ENCODE results near the gene ARMC12.
"Not testable (repeated sequence)": the region's sequence is repeated elsewhere in the genome, so short reads cannot be mapped to it uniquely, and the experiment has no call there.

ARMC12 gene, protein sequence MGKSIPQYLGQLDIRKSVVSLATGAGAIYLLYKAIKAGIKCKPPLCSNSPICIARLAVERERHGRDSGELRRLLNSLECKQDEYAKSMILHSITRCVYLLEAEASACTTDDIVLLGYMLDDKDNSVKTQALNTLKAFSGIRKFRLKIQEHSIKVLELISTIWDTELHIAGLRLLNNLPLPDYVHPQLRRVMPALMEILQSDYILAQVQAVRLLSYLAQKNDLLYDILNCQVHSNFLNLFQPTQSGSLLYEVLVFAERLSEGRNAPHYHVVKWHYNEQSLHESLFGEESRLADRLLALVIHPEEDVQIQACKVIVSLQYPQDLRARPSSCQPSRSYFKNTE

GRCh38 chr6:35736982-35737412 is at the start of gene ARMC12:
ARMC12 (plus strand) TSS chr6:35737032; CDS start chr6:35737109, 77 bp downstream.
- no peak for DNase-seq

GRCh38 chr6:35687658-35688604 is 48.9 kb upstream of the ARMC12 start:
- peak; percentile 20 to 56 (median 36) for DNase-seq

GRCh38 chr6:35688605-35689322 is 48.1 kb upstream of the ARMC12 start, which contains the start of gene FKBP5:
FKBP5 (minus strand) TSS chr6:35688915; CDS start chr6:35642824, 46,091 bp downstream.
- peak; percentile 71 to 84 (median 77) for DNase-seq

DNA sequence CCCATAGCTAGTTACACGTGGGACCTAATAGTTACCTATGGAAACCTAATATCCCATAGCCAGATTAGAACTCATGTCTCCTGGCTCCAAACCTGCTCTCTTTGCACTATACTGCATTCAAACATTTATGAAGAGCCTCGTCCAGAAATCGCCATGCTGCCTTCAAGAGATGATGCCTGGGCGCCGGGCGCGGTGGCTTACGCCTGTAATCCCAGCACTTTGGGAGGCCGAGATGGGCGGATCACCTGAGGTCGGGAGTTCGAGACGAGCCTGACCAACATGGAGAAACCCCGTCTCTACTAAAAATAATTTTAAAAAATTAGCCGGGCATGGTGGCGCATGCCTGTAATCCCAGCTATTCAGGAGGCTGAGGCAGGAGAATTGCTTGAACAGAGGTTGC is 46.8 kb upstream of the ARMC12 start:
- not testable (repeated sequence) for DNase-seq

DNA sequence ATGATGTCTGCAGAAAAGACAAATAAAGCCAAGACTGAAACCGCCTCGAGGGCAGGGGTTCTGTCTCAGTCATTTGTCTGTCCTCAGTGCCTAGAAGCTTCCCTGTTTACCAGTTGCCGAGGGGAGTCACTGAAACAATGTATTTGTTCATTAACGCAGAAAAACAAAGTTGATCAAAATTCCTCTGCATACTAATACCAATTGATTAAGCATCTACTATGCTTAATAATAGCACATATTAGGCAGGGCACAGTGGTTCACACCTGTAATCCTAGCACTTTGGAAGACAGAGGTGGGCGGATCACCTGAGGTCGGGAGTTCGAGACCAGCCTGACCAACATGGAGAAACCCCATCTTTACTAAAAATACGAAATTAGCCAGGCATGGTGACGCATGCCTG is 46.3 kb upstream of the ARMC12 start:
- DNase-seq, result no peak

DNA sequence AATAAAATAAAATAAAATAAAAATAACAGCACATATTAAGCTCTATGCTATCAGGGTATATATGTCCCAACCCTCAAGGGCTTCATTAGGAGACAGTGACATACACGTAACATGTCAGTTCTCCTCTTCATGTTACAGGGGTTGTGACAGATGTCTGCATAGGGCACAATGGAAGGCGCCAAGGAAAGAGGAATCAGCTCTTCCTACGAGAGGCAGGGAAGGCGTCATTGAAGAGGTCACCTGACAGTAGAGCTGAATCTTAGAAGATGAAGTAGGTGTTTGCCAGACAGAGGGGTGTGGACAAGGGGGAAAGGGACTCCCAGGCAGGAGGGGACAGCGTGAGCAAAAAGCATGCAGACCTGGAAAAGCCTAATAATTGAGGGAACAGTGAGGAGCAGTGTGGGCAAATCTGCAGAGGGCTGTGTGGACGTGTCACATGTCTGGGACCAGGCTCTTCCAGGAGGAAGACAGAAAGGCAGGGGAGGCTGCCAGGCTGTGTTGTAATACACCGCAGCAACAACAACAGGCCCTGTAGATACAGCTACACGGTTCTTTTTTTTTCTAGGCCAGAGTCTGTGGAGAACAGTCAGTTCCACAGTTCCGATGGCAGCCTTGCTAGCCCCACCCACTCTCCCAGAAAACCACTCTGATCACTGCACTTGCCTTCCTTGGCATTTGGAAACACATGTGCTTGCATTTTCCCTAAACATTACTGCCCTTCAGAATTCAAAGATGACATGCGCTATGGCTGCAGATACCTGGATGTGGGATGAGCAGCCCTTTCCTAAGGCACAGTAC is 45.6 kb upstream of the ARMC12 start:
- no peak for DNase-seq

DNA sequence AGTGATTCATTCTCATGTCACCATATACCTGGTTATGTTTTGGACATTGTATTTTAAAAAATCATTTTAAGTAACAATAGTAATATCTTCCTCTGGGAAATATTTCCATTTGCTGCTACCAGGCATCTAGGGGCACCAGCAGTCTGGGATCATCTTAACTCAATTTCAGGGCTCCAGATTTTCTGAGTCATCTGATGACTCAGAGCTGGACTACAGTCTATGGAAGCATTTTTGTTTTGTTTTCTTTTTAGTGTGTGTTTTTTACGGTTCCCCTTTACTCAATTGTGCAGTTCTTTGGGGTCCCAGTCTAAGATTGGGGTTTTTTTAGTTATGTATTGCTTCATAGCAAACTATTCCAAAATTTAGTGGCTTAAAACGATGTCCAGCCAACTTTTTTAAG is 42.4 kb upstream of the ARMC12 start:
- no peak for DNase-seq

DNA sequence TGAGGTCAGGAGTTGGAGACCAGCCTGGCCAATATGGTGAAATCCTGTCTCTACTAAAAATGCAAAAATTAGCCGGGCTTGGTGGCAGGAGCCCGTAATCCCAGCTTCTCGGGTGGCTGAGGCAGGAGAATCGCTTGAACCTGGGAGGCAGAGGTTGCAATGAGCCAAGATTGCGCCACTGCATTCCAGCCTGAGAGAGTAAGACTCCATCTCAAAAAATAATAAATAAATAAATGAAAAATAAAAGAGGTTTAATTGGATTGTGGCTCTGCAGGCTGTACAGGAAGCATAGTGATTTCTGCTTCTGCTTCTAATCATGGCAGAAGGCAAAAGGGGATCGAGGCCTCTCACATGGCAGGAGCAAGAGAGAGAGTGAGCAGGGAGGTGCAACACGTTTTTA is 38.4 kb upstream of the ARMC12 start:
- DNase-seq, result not testable (repeated sequence)

- DNase-seq, result no peak
Observed at GRCh38 chr6:35698858-35699257, 38.0 kb upstream of the ARMC12 start.

GRCh38 chr6:35703554-35703953 is 33.3 kb upstream of the ARMC12 start:
- DNase-seq, result no peak

- no peak for DNase-seq
Observed at GRCh38 chr6:35706468-35706867, 30.4 kb upstream of the ARMC12 start.

DNA sequence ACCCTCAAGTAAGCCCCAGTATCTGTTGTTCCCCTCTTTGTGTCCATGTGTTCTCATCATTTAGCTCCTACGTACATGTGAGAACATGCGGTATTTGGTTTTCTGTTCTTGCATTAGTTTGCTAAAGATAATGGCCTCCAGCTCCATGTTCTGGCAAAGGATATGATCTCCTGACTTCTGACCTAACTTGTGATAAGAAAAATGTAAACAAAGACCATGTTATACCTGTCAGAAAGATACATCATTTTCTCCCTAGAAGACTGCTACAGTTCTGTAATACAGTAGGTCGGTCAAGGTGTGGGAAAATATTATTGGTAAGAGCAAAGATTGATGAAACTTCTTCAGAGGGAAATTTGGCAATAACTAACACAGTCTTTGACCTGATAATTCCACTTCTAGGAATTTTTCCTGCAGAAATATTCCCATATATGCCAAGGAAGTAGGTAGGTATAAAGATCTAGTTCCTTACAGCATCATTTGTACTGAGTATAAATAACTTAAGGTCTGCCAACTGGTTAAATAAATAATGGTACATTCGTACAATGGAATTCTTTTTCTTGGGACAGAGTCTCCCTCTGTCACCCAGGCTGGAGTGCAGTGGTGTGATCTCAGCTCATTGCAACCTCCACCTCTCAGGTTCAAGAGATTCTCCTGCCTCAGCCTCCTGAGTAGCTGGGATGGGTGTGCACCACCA is 29.0 kb upstream of the ARMC12 start:
- DNase-seq, result no peak

DNA sequence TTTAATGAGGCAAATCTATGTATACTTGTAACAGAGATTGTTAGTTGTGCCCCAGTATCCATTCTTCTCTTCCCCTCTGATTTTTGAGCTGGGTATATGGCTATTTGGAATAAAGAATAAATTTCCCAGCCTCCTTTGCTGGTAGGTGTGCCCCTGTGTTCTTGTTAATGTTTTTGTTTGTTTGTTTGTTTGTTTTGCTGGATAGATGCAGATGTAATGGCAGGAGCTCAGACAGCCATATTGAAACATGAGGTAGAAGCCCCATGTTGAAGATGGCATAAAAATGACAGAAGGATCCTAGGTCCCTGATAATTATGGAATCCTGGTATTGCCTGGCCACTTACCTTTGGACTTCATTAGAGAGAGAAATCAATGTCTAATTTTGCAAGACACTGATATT is 28.2 kb upstream of the ARMC12 start:
- no peak for DNase-seq

GRCh38 chr6:35710241-35710847 is 26.5 kb upstream of the ARMC12 start:
- no peak for DNase-seq

- no peak for DNase-seq
Observed at GRCh38 chr6:35711731-35712130, 25.1 kb upstream of the ARMC12 start.

DNA sequence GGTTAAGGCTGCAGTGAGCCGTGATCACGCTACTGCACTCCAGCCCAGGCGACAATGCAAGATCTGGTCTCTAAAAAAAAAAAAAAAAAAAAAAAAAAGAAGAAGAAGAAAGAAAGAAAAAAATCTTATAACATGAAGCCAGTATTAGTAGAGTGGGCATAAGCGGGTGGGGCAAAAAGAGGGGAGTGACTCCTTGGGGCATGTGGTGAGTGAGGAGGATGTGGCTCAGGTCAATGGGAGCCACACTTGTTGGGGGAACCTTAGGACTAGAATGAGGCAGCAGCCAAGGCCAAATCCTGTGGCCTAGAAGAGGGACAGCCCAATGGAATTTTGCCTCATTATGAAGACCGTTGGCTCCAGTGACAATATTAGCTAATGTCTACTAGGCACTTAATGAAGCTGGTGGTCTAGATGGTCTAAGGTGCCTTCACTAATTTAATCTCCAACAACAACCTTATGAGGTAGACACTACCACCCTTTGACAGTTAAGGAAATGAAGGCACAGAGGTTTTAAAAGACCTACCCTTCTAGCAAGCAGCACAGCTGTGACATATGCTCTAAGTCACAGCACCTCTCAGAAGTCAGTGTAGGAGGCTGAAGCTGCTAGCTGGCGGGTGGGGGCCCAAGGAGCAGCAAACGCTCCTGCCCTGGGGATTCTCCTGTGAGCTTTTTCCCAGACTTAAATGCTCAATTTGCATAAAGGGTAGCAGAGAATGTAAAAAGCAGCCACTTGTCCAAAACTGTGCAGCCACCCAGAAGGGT is 23.6 kb upstream of the ARMC12 start:
- DNase-seq, result no peak

DNA sequence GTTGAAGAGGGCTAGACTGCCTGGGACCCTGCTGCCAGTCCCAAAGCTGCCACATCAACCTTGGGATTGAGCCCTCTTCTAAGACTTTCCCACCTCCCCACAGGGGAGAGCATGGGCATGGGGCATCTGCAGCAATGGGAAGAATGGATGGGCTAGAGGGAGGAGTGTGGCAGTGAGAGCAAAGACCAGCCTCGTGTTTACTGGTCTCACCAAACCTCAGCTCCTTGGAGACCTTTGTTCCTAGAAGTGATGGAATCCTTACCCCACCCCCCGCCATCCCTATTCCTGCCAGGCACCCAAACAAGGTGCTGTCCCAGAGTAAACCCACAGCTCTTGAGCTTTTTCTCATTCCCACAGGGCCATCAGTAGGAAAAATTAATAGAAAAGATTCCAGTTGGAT is 20.0 kb upstream of the ARMC12 start:
- no peak for DNase-seq

DNA sequence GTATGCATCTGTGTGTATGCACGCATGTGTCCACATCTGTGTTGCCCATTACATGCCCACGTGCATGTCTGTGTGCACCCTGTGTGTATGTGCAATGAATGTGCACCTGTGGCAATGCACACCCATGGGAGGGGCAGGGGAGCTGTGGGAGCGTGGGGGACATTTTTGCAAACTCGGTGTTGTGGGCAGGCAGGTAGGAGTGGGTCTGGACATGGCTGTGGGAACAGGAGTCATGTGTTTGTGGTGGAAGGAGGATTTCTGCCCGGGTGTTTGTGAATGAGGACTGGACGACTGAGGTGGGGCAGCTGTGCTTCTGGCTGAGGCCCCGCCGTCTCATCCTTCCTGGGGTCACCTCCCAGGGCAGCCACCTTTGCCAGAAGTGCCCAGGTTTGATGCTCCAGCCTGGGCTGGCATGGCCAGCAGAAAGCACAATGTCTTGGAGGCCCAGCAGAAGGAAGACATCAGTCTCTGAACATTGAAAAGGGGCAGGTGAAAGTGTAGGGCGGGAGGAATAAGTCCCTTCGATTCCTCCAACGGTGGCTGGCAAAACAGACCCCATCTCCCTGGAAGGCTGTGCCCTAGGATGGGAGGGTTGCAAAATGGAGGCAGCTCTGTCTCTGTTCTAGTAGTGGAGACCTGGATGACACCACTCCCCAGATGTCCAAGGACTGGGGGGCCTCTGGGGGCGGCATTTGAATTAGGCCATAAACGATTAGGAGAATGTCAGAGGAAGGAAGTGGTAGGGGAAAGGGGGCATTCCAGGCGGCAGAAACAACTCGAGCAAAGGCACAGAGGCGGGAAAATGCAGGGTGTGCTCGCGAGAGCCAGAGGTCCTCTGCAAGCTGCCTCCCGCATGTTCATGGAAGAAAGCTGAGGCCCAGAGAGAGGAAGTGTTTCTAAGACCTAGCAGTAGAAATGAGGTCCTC is 19.1 kb upstream of the ARMC12 start:
- DNase-seq, result no peak

GRCh38 chr6:35718375-35718736 is 18.5 kb upstream of the ARMC12 start:
- peak in 1 of 6 experiments; percentile 8 for DNase-seq
